WTC11 (cell line): ENCODE data around the gene SF3B5.

Experiments
- NR1H2 ChIP-seq: sonication (generic); formaldehyde crosslinking; IDR thresholded peaks from 2 replicates; pipeline ENCODE4 v1.9.0; 2021; ENCODE audit warnings: mild to moderate bottlenecking, moderate library complexity, missing genetic modification reagents
- ZBTB43 ChIP-seq: sonication (generic); formaldehyde crosslinking; IDR thresholded peaks from 2 replicates; pipeline ENCODE4 v1.8.1; 2023; ENCODE audit warnings: mild to moderate bottlenecking, missing genetic modification reagents
- ZNF396 ChIP-seq: fragments of 250-450 bp; sonication (Bioruptor Pico); IDR thresholded peaks from 2 replicates; pipeline ENCODE4 v1.8.0; 2021; ENCODE audit warnings: mild to moderate bottlenecking, moderate library complexity, borderline replicate concordance
- TF ChIP-seq, protein P1 (sequence below): fragments of 200-600 bp; IDR thresholded peaks from 2 replicates; pipeline ENCODE4 v1.8.0; 2022; ENCODE audit warnings: antibody characterized with exemption
- TF ChIP-seq, protein P2 (sequence below): fragments of 250-450 bp; sonication (Bioruptor Pico); IDR thresholded peaks from 2 replicates; pipeline ENCODE4 v1.9.0; 2021; ENCODE audit warnings: moderate library complexity, mild to moderate bottlenecking, inconsistent platforms, borderline replicate concordance
- TF ChIP-seq, protein P3 (sequence below): sonication (generic); formaldehyde crosslinking; IDR thresholded peaks from 2 replicates; pipeline ENCODE4 v1.8.1; 2023; ENCODE audit warnings: mild to moderate bottlenecking, missing genetic modification reagents, moderate library complexity

GRCh38 chr6:144133225-144133821, 38.0 kb upstream of the SF3B5 start:
- TF ChIP-seq ZNF396 (CRISPR knock-in tag): no peak
- TF ChIP-seq, protein P1, sequence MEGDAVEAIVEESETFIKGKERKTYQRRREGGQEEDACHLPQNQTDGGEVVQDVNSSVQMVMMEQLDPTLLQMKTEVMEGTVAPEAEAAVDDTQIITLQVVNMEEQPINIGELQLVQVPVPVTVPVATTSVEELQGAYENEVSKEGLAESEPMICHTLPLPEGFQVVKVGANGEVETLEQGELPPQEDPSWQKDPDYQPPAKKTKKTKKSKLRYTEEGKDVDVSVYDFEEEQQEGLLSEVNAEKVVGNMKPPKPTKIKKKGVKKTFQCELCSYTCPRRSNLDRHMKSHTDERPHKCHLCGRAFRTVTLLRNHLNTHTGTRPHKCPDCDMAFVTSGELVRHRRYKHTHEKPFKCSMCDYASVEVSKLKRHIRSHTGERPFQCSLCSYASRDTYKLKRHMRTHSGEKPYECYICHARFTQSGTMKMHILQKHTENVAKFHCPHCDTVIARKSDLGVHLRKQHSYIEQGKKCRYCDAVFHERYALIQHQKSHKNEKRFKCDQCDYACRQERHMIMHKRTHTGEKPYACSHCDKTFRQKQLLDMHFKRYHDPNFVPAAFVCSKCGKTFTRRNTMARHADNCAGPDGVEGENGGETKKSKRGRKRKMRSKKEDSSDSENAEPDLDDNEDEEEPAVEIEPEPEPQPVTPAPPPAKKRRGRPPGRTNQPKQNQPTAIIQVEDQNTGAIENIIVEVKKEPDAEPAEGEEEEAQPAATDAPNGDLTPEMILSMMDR: no peak
- TF ChIP-seq NR1H2 (CRISPR knock-in tag): no peak
- TF ChIP-seq, protein P2, sequence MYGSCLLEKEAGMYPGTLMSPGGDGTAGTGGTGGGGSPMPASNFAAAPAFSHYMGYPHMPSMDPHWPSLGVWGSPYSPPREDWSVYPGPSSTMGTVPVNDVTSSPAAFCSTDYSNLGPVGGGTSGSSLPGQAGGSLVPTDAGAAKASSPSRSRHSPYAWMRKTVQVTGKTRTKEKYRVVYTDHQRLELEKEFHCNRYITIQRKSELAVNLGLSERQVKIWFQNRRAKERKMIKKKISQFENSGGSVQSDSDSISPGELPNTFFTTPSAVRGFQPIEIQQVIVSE: no peak
- no peak for TF ChIP-seq ZBTB43
- TF ChIP-seq, protein P3, sequence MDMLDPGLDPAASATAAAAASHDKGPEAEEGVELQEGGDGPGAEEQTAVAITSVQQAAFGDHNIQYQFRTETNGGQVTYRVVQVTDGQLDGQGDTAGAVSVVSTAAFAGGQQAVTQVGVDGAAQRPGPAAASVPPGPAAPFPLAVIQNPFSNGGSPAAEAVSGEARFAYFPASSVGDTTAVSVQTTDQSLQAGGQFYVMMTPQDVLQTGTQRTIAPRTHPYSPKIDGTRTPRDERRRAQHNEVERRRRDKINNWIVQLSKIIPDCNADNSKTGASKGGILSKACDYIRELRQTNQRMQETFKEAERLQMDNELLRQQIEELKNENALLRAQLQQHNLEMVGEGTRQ: no peak
